Breast epithelium (tissue), 4 donors: ENCODE data around the gene MRO. TPM values are rescaled to one million over a fixed set of nuclear protein-coding genes. Genes with fewer than 3 reads are reported as not detected.

Source experiments
- DNase-seq, 2 donors: peaks; one replicate each; pipeline ENCODE4 v3.0.0-alpha.2; 2019; ENCODE audit warnings: low spot score in 2 of 2
- H3K27ac ChIP-seq, 2 donors: fragments of 200-600 bp; sonication (generic) in 1 of 2; one replicate each; pipeline ENCODE4 v1.5.1; 2016 to 2019; ENCODE audit warnings: mild to moderate bottlenecking in 1 of 2
- H3K27me3 ChIP-seq, 2 donors: fragments of 200-600 bp; sonication (generic) in 1 of 2; one replicate each; pipeline versions ENCODE4 v1.5.1 to v1.6.0; 2017 to 2019; ENCODE audit warnings: control low read depth in 1 of 2, mild to moderate bottlenecking in 1 of 2
- H3K36me3 ChIP-seq: fragments of 200-600 bp; one replicate; pipeline ENCODE4 v1.5.1; 2019
- H3K4me1 ChIP-seq, 2 donors: fragments of 200-600 bp; sonication (generic); one replicate each; pipeline ENCODE4 v1.5.1; 2016 to 2019; ENCODE audit warnings: control low read depth in 1 of 2
- H3K4me3 ChIP-seq, 3 donors: fragments of 200-600 bp; sonication (generic); 1 replicate in 2 of 3; 2 replicates in 1 of 3; pipeline ENCODE4 v1.5.1; 2016 to 2019; ENCODE audit warnings: mild to moderate bottlenecking in 3 of 3, moderate library complexity in 2 of 3
- H3K9me3 ChIP-seq, 2 donors: fragments of 200-600 bp; sonication (generic) in 1 of 2; one replicate each; pipeline ENCODE4 v1.5.1; 2016 to 2019; ENCODE audit warnings: control low read depth in 1 of 2
- POLR2A ChIP-seq: fragments of 450-650 bp; IDR thresholded peaks from one replicate; pipeline ENCODE4 v1.6.1; 2016; ENCODE audit warnings: antibody characterized with exemption, mild to moderate bottlenecking, moderate library complexity
- POLR2AphosphoS5 ChIP-seq, 3 donors: sonication (generic); formaldehyde crosslinking; IDR thresholded peaks; one replicate each; pipeline ENCODE4 v1.6.1; 2017; ENCODE audit warnings: antibody characterized with exemption in 3 of 3
- intact Hi-C: fragments of 100-400 bp; cut with DNase I; formaldehyde crosslinking; loops from one replicate; pipeline ENCODE4 v1.15.1; 2023; ENCODE audit warnings: low total_unique reads
- total RNA-seq, 3 donors: library from RNA; depleted of rRNA; stranded (reverse); fragments of >200 nt; gene quantifications; one replicate each; pipeline ENCODE4 v1.1.0, GENCODE V29; 2016
- TF ChIP-seq, protein P1 (sequence below), 3 donors: fragments of 450-650 bp; IDR thresholded peaks; one replicate each; pipeline ENCODE4 v1.5.1; 2016 to 2017; ENCODE audit warnings: antibody characterized with exemption in 3 of 3, mild to moderate bottlenecking in 3 of 3, moderate library complexity in 3 of 3

Gene MRO
- total RNA-seq, 3 donors from 2014 or later = 0.59 to 3.0 (median 0.66) TPM

DNA sequence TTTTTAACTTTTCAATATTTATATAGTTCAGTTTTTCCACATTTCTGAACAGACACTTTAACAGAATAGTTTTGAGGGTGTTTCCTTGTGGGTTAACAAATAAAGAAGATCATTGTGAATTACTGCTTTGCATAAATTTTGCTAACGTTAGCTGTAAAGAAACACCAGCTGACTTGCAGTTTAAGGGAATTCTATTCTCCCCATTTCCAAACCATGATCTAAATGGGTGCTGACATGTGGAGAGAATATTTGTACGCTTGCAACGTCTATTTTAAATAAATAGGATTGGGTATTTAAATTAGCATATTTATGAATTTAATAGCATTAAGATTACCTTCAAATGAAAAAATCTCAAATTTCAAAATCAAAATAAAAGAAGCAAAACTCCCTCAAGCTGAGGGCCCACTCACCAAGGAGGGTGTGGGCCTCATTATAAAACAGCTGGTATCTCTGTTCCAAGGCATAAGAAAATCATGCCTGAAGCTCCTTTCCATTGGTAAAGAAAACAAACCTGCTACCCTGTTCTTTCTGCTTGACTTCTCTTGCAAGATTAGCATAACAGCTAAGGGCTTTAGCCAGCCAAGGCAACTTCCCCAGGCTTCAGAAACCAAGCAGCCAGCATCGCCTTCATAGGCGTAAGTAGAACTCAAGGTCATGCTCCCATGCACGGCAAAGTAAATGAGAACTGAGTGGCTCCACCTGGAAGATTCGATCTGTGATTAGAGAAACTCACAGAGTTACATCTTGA lies 3.2 kb downstream of the MRO start:
- intact Hi-C loops = no loop called here
- Histone ChIP-seq H3K36me3 (no peaks in the 10 kb centered on the region), H3K4me1 (peaks cover 0 to 13% of the 10 kb centered on the region in 2 donors), H3K27ac (peak overlapping the region in 1 of 2 donors; percentile 35), H3K9me3 (no peaks in the 10 kb centered on the region), H3K27me3 (no peaks in the 10 kb centered on the region), H3K4me3 (no peak overlapping the region)
- TF ChIP-seq POLR2AphosphoS5 (IDR thresholded peaks at IDR 0.05) = no peak
- TF ChIP-seq, protein P1, sequence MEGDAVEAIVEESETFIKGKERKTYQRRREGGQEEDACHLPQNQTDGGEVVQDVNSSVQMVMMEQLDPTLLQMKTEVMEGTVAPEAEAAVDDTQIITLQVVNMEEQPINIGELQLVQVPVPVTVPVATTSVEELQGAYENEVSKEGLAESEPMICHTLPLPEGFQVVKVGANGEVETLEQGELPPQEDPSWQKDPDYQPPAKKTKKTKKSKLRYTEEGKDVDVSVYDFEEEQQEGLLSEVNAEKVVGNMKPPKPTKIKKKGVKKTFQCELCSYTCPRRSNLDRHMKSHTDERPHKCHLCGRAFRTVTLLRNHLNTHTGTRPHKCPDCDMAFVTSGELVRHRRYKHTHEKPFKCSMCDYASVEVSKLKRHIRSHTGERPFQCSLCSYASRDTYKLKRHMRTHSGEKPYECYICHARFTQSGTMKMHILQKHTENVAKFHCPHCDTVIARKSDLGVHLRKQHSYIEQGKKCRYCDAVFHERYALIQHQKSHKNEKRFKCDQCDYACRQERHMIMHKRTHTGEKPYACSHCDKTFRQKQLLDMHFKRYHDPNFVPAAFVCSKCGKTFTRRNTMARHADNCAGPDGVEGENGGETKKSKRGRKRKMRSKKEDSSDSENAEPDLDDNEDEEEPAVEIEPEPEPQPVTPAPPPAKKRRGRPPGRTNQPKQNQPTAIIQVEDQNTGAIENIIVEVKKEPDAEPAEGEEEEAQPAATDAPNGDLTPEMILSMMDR (IDR thresholded peaks at IDR 0.05) = no peak
- no peak for TF ChIP-seq POLR2A
- DNase-seq = no peak

DNA sequence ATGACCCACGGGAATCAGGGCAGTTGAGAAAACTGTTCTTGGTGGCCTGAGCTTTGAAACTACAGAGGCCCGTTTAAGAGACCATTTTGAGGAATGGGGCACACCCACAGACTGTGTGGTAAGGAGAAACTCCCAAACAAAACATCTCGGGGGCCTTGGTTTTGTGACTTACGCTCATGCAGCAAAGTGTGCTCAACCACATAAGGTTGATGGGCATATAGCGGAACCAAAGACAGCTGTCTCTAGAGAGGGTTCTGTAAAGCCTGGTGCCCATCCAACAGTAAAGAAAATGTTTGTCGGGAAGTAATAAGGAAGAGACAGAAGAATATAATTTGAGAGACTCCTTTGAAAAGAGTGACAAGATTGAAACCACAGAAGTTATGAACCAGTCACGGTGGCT lies 5.4 kb downstream of the MRO start:
- Histone ChIP-seq H3K4me1 (peaks cover 0 to 5% of the 10 kb centered on the region in 2 donors), H3K9me3 (no peaks in the 10 kb centered on the region), H3K27me3 (no peaks in the 10 kb centered on the region), H3K4me3 (no peak overlapping the region), H3K36me3 (no peaks in the 10 kb centered on the region), H3K27ac (no peak overlapping the region)
- no peak for DNase-seq
- intact Hi-C loops = no loop called here
- TF ChIP-seq POLR2AphosphoS5 (IDR thresholded peaks at IDR 0.05) (no peak), POLR2A (no peak)
- TF ChIP-seq, protein P1 (IDR thresholded peaks at IDR 0.05) = no peak

- Histone ChIP-seq H3K4me3 (no peak overlapping the region), H3K36me3 (no peaks in the 10 kb centered on the region), H3K27me3 (no peaks in the 10 kb centered on the region), H3K27ac (no peak overlapping the region), H3K4me1 (peaks cover 0 to 3% of the 10 kb centered on the region in 2 donors), H3K9me3 (no peaks in the 10 kb centered on the region)
- no peak for DNase-seq
- no peak for TF ChIP-seq POLR2A
- TF ChIP-seq, protein P1 (IDR thresholded peaks at IDR 0.05) = no peak
- TF ChIP-seq POLR2AphosphoS5 (IDR thresholded peaks at IDR 0.05) = no peak
- intact Hi-C loops = no loop called here
These were observed 6.5 kb downstream of the MRO start for GRCh38 chr18:50813353-50813752.

DNA sequence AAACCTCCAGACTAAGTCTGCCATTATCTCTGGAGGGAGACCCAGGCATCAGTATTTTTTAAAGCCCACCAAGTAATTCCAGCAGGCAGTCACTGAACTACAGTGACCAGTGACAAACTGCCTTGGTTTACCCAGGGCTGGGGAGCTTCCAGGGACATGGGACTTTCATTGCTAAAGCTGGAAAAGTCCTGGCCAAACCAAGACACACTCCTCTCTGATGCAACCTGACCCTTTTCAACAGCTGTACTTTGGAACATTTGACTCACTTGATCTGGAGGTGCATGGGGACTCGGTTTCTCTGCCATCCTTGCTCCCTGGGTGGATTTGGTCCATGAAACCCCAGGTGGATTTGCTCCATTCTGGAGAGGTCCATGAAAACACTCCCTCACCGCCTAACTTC lies 7.0 kb downstream of the MRO start:
- no peak overlapping the region for H3K4me3 ChIP-seq
- no peak for TF ChIP-seq POLR2AphosphoS5 (IDR thresholded peaks at IDR 0.05)
- TF ChIP-seq POLR2A = no peak
- TF ChIP-seq, protein P1 (IDR thresholded peaks at IDR 0.05) = no peak
- no peaks in the 10 kb centered on the region for H3K36me3 ChIP-seq
- intact Hi-C loops = no loop called here
- no peaks in the 10 kb centered on the region for H3K4me1 ChIP-seq
- no peaks in the 10 kb centered on the region for H3K27me3 ChIP-seq
- no peak overlapping the region for H3K27ac ChIP-seq
- H3K9me3 ChIP-seq = no peaks in the 10 kb centered on the region
- no peak for DNase-seq

GRCh38 chr18:50807176-50807575 lies 12.6 kb downstream of the MRO start:
- Histone ChIP-seq H3K36me3 (no peaks in the 10 kb centered on the region), H3K4me3 (no peak overlapping the region), H3K27me3 (no peaks in the 10 kb centered on the region), H3K4me1 (no peaks in the 10 kb centered on the region), H3K9me3 (no peaks in the 10 kb centered on the region), H3K27ac (no peak overlapping the region)
- no peak for TF ChIP-seq POLR2A
- TF ChIP-seq, protein P1 (IDR thresholded peaks at IDR 0.05) = no peak
- no peak for TF ChIP-seq POLR2AphosphoS5 (IDR thresholded peaks at IDR 0.05)
- no peak for DNase-seq
- intact Hi-C loops = no loop called here
